K562 (cell line): ENCODE results near the gene DUS4L. TPM values are rescaled to one million over a fixed set of nuclear protein-coding genes. Genes with fewer than 3 reads are reported as not detected.

Experiments
- ETS2 ChIP-seq: IDR thresholded peaks from 2 replicates; pipeline ENCODE4 v1.6.1; 2016; ENCODE audit warnings: borderline replicate concordance, missing genetic modification characterization, mild to moderate bottlenecking, moderate library complexity, missing compliant biosample characterization; ENCODE audit not compliant: poor library complexity, severe bottlenecking
- GATAD2A ChIP-seq: fragments of 450-650 bp; IDR thresholded peaks from 2 replicates; pipeline ENCODE4 v1.6.1; 2017
- KDM1A ChIP-seq, 2 experiments: fragments of 450-650 bp; IDR thresholded peaks; 2 replicates each; pipeline ENCODE4 v1.6.1; 2016; ENCODE audit warnings: mild to moderate bottlenecking in 2 of 2
- KDM5B ChIP-seq: fragments of 200-600 bp; sonication (generic); IDR thresholded peaks from 2 replicates; pipeline ENCODE4 v1.6.1; 2012; ENCODE audit warnings: low read depth, mild to moderate bottlenecking, moderate library complexity, low read length, control low read depth, inconsistent platforms; ENCODE audit not compliant: insufficient replicate concordance
- KLF1 ChIP-seq: fragments of 450-650 bp; IDR thresholded peaks from 2 replicates; pipeline ENCODE4 v1.6.1; 2016; ENCODE audit warnings: missing genetic modification characterization, missing compliant biosample characterization
- LCOR ChIP-seq: sonication (generic); formaldehyde crosslinking; IDR thresholded peaks from 2 replicates; pipeline ENCODE4 v1.8.0; 2022; ENCODE audit warnings: mild to moderate bottlenecking, missing genetic modification reagents
- MXI1 ChIP-seq: IDR thresholded peaks from 2 replicates; pipeline ENCODE4 v1.6.1; 2011; ENCODE audit warnings: low read depth, mild to moderate bottlenecking, improper control_type of control experiment, low read length
- NR1H2 ChIP-seq: sonication (generic); formaldehyde crosslinking; IDR thresholded peaks from 2 replicates; pipeline ENCODE4 v1.4.0; 2020; ENCODE audit warnings: mild to moderate bottlenecking, missing genetic modification reagents
- PHB2 ChIP-seq: fragments of 450-650 bp; IDR thresholded peaks from 2 replicates; pipeline ENCODE4 v1.6.1; 2017; ENCODE audit warnings: low read depth
- SMARCE1 ChIP-seq: fragments of 450-650 bp; IDR thresholded peaks from 2 replicates; pipeline ENCODE4 v1.7.1; 2016; ENCODE audit warnings: mild to moderate bottlenecking
- ZNF253 ChIP-seq: fragments of 250-450 bp; sonication (Bioruptor Pico); conservative IDR thresholded peaks from 2 replicates; pipeline ENCODE4 v1.6.1; 2021; ENCODE audit warnings: mild to moderate bottlenecking
- polyA plus RNA-seq, 8 experiments: library from polyadenylated mRNA; depleted of rRNA in 4 of 8; stranded (reverse) in 5 of 8; unstranded in 3 of 8; fragments of >200 nt; fragmentation: Nextera tagmentation in 2 of 8; fragmentation: Illumina TruSeq in 1 of 8; extraction: Ambion mirVana in 2 of 8; extraction: Trizol in 1 of 8; gene quantifications; 2 replicates each; pipeline versions ENCODE4 v1.2.1 to v1.2.3, GENCODE V29; 2011 to 2014; ENCODE audit warnings: inconsistent platforms in 1 of 8, missing spikeins in 1 of 8
- total RNA-seq, 7 experiments: library from RNA; depleted of rRNA in 6 of 7; stranded (reverse); fragments of >200 nt in 6 of 7; fragmentation: Illumina TruSeq in 2 of 7; extraction: Trizol in 2 of 7; gene quantifications; 2 replicates each; pipeline versions ENCODE4 v1.2.1 to v1.2.3, GENCODE V29; 2011 to 2021; ENCODE audit warnings: low replicate concordance in 1 of 7
- TF ChIP-seq, protein P1 (sequence below): IDR thresholded peaks from 2 replicates; pipeline ENCODE4 v1.6.1; 2014; ENCODE audit warnings: antibody characterized with exemption
- TF ChIP-seq, protein P2 (sequence below): fragments of 250-450 bp; sonication (Bioruptor Pico); IDR thresholded peaks from 2 replicates; pipeline ENCODE4 v1.8.0; 2021; ENCODE audit warnings: moderate library complexity, mild to moderate bottlenecking, inconsistent platforms
- TF ChIP-seq, protein P3 (sequence below): fragments of 450-650 bp; formaldehyde crosslinking; IDR thresholded peaks from 2 replicates; pipeline ENCODE4 v1.4.0; 2022; ENCODE audit warnings: mild to moderate bottlenecking, moderate library complexity
- TF ChIP-seq, protein P4 (sequence below): fragments of 450-650 bp; IDR thresholded peaks from 2 replicates; pipeline ENCODE4 v1.6.1; 2016; ENCODE audit warnings: low read depth, mild to moderate bottlenecking, moderate library complexity
- TF ChIP-seq, protein P5 (sequence below): fragments of 250-450 bp; sonication (Bioruptor Pico); IDR thresholded peaks from 2 replicates; pipeline ENCODE4 v1.8.0; 2022; ENCODE audit warnings: moderate library complexity, mild to moderate bottlenecking, inconsistent platforms
- TF ChIP-seq, protein P6 (sequence below): fragments of 250-450 bp; sonication (Bioruptor Pico); IDR thresholded peaks from 2 replicates; pipeline ENCODE4 v1.8.0; 2021; ENCODE audit warnings: moderate library complexity, mild to moderate bottlenecking, inconsistent platforms

Gene DUS4L
- total and polyA plus RNA-seq, 9 of the 15 experiments (the other 6 are each of a cell fraction or from before 2014, with no cell fraction given) = 12.2 to 33.6 (median 28.6) TPM

DNA sequence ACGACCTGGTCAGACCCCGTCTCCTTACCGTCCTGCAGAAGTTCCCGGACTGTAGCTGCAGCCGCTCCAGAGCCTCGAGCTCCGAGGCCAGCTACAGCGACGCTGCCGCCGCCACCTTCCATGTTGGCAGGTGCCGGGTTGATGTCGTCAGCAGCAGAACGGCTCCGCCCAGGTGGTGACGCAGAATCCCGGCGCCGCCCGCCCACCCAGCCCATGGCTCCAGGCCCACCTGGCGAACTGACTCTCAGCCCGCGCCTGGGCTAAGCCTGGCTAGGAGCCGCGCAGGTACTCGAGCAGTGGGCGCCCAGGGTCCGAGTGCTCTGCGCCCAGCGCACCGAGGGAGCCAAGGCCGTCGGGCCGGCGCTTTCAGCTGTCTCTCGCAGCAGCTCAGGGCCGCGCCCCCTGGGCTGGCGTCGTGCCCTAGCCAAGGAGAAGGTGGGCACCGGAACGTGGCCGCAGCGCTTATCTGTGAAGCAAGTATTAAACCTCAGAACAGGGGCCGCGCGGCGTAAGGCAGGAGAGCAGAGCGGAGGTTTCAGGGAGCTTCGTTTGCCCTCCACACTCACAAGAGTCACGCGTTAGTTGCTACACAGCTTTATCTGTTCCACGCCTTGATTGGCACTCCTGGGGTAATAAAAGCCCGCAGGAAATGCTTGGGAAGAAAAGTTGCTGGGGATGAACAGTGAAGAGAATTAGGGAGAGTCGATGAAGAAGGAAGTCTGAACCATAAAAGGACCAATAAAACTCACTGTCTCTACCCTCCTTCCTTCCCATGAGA, at the start of gene DUS4L, which contains the start of gene COG5 (continued):
- TF ChIP-seq, protein P1, sequence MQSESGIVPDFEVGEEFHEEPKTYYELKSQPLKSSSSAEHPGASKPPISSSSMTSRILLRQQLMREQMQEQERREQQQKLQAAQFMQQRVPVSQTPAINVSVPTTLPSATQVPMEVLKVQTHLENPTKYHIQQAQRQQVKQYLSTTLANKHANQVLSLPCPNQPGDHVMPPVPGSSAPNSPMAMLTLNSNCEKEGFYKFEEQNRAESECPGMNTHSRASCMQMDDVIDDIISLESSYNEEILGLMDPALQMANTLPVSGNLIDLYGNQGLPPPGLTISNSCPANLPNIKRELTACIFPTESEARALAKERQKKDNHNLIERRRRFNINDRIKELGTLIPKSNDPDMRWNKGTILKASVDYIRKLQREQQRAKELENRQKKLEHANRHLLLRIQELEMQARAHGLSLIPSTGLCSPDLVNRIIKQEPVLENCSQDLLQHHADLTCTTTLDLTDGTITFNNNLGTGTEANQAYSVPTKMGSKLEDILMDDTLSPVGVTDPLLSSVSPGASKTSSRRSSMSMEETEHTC = no peak; the same call in 1 of the 2 replicates
- no peak for TF ChIP-seq NR1H2 (CRISPR knock-in tag)
- TF ChIP-seq, protein P2, sequence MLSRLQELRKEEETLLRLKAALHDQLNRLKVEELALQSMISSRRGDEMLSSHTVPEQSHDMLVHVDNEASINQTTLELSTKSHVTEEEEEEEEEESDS (CRISPR knock-in tag) = no peak
- TF ChIP-seq, protein P3, sequence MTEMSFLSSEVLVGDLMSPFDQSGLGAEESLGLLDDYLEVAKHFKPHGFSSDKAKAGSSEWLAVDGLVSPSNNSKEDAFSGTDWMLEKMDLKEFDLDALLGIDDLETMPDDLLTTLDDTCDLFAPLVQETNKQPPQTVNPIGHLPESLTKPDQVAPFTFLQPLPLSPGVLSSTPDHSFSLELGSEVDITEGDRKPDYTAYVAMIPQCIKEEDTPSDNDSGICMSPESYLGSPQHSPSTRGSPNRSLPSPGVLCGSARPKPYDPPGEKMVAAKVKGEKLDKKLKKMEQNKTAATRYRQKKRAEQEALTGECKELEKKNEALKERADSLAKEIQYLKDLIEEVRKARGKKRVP (CRISPR knock-in tag) = no peak
- 0 out of 2 replicates have a peak, but pooled peaks have one; percentile 54 for TF ChIP-seq KLF1 (tag)
- TF ChIP-seq, protein P4, sequence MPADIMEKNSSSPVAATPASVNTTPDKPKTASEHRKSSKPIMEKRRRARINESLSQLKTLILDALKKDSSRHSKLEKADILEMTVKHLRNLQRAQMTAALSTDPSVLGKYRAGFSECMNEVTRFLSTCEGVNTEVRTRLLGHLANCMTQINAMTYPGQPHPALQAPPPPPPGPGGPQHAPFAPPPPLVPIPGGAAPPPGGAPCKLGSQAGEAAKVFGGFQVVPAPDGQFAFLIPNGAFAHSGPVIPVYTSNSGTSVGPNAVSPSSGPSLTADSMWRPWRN = no peak
- TF ChIP-seq, protein P5, sequence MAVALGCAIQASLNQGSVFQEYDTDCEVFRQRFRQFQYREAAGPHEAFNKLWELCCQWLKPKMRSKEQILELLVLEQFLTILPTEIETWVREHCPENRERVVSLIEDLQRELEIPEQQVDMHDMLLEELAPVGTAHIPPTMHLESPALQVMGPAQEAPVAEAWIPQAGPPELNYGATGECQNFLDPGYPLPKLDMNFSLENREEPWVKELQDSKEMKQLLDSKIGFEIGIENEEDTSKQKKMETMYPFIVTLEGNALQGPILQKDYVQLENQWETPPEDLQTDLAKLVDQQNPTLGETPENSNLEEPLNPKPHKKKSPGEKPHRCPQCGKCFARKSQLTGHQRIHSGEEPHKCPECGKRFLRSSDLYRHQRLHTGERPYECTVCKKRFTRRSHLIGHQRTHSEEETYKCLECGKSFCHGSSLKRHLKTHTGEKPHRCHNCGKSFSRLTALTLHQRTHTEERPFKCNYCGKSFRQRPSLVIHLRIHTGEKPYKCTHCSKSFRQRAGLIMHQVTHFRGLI (CRISPR knock-in tag) = no peak
- TF ChIP-seq LCOR = peak; percentile 84
- no peak for TF ChIP-seq ZNF253
- no peak for TF ChIP-seq ETS2 (tag)
- no peak for TF ChIP-seq SMARCE1
- TF ChIP-seq, protein P6, sequence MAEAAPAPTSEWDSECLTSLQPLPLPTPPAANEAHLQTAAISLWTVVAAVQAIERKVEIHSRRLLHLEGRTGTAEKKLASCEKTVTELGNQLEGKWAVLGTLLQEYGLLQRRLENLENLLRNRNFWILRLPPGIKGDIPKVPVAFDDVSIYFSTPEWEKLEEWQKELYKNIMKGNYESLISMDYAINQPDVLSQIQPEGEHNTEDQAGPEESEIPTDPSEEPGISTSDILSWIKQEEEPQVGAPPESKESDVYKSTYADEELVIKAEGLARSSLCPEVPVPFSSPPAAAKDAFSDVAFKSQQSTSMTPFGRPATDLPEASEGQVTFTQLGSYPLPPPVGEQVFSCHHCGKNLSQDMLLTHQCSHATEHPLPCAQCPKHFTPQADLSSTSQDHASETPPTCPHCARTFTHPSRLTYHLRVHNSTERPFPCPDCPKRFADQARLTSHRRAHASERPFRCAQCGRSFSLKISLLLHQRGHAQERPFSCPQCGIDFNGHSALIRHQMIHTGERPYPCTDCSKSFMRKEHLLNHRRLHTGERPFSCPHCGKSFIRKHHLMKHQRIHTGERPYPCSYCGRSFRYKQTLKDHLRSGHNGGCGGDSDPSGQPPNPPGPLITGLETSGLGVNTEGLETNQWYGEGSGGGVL (CRISPR knock-in tag) = no peak
- TF ChIP-seq PHB2 = no peak
- TF ChIP-seq KDM5B = peak; percentile 96
- TF ChIP-seq GATAD2A = peak; percentile 69; the same call in 1 of the 2 replicates
- no peak for TF ChIP-seq KDM1A (IDR thresholded peaks at IDR 0.05)
- no peak for TF ChIP-seq MXI1
